Neural progenitor cell (in vitro differentiated cells): ENCODE data around the gene NPR3.

Experiments
- EZH2 ChIP-seq: fragments of 200-600 bp; sonication (generic); IDR thresholded peaks from 2 replicates; pipeline ENCODE4 v1.6.1; 2017; ENCODE audit warnings: antibody characterized with exemption, mild to moderate bottlenecking, moderate library complexity
- TF ChIP-seq, protein P1 (sequence below): fragments of 200-600 bp; sonication (generic); IDR thresholded peaks from 2 replicates; pipeline ENCODE4 v1.5.1; 2017; ENCODE audit warnings: antibody characterized with exemption, mild to moderate bottlenecking

DNA sequence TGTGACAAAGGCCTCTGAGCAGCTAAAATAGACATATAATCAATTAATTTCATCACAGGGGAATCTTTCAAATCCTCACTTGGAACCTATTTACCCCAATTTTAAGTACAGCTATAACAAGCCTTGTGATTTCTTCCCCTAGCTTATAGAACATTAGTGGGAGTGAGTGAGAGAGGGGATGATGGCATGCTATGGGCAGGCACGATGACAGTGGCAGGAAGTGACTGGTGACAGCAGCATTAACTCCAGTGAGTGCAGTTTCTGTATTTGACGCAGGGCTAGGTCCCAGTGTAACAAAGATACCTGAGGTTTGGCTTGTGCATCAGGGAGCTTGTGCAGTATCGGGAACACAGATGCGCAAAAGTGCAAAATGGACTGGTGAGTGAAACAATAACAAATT lies 54.1 kb downstream of the NPR3 start:
- TF ChIP-seq, protein P1, sequence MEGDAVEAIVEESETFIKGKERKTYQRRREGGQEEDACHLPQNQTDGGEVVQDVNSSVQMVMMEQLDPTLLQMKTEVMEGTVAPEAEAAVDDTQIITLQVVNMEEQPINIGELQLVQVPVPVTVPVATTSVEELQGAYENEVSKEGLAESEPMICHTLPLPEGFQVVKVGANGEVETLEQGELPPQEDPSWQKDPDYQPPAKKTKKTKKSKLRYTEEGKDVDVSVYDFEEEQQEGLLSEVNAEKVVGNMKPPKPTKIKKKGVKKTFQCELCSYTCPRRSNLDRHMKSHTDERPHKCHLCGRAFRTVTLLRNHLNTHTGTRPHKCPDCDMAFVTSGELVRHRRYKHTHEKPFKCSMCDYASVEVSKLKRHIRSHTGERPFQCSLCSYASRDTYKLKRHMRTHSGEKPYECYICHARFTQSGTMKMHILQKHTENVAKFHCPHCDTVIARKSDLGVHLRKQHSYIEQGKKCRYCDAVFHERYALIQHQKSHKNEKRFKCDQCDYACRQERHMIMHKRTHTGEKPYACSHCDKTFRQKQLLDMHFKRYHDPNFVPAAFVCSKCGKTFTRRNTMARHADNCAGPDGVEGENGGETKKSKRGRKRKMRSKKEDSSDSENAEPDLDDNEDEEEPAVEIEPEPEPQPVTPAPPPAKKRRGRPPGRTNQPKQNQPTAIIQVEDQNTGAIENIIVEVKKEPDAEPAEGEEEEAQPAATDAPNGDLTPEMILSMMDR, result no peak
- no peak for TF ChIP-seq EZH2
